Measurements from ENCODE around the gene MEA1. TPM values are rescaled to one million over a fixed set of nuclear protein-coding genes. Genes with fewer than 3 reads are reported as not detected.

Gene MEA1
- total RNA-seq, 5 donors from 2014 or later (not counting 1 experiment from before 2014, with no cell fraction given) = 20.5 to 38.7 (median 34.0) TPM

GRCh38 chr6:42978487-42978838 lies 35.3 kb downstream of the MEA1 start:
- DNase-seq (peak in 4 of 35 experiments; percentile 4 to 16 (median 11)), ATAC-seq (replicated peaks in 1 of 4) (no peak)
- Mint-ChIP-seq H3K27ac (peak overlapping the region; percentile 75 to 81), H3K4me1 (peaks cover 42 to 52% (median 48%) of the 10 kb centered on the region in 3 donors), H3K4me3 (peak overlapping the region; percentile 77 to 93 (median 85)), H3K9me3 (no peaks in the 10 kb centered on the region), H3K27me3 (no peaks in the 10 kb centered on the region), H3K36me3 (peaks cover 3% of the 10 kb centered on the region)
- CTCF ChIA-PET = interaction anchor here in 1 of 2 donors (0.5 to 1.1 kb wide), 5 partner anchors 10 to 42 kb away, joined by 3 to 5 read pairs (median 3); no protein-coding TSS in a partner anchor
- H3K36me3 ChIP-seq (ENCODE audit: control insufficient read depth in 2 of 2, extremely low read depth in 1 of 2, insufficient read depth in 1 of 2, low read length in 1 of 2) = peaks cover 0 to 11% of the 10 kb centered on the region in 2 donors
- POLR2A ChIA-PET = interaction anchor here (0.5 to 1.6 kb wide), 8 partner anchors 12 to 859 kb away, joined by 3 to 15 read pairs (median 10); partner anchors contain the start of genes BICRAL (in 1 of the 2), CNPY3 (in 1 of the 2), KLHDC3 (in 1 of the 2) and MEA1 (in 1 of the 2)
- peak overlapping the region; percentile 67 for H3K27ac ChIP-seq (ENCODE audit: low read length)
- H3K27me3 ChIP-seq (replicated peaks in 1 of 2; ENCODE audit: control insufficient read depth in 2 of 2, extremely low read depth in 1 of 2, insufficient read depth in 2 of 2, low read length in 1 of 2) = no peaks in the 10 kb centered on the region
- H3K9me3 ChIP-seq = no peaks in the 10 kb centered on the region
- peaks cover 20 to 42% of the 10 kb centered on the region in 2 experiments for H3K4me1 ChIP-seq (ENCODE audit: control insufficient read depth in 1 of 2, extremely low read depth in 1 of 2, insufficient read depth in 2 of 2, low read length in 2 of 2)
- H3K4me3 ChIP-seq (ENCODE audit: control insufficient read depth in 1 of 2, extremely low read depth in 1 of 2, low read length in 1 of 2) = peak overlapping the region; percentile 72 to 85
- WGBS (ENCODE audit: insufficient coverage) = under 1% methylated on average over 28 of the region's 28 CpGs

- Mint-ChIP-seq H3K27me3 (no peaks in the 10 kb centered on the region), H3K27ac (peak overlapping the region in 1 of 2 donors; percentile 72), H3K4me3 (no peak overlapping the region), H3K4me1 (peaks cover 30 to 43% (median 40%) of the 10 kb centered on the region in 3 donors), H3K9me3 (no peaks in the 10 kb centered on the region), H3K36me3 (peaks cover 7% of the 10 kb centered on the region)
- ChIA-PET POLR2A (interaction anchor here in 1 of 2 donors (0.8 to 1.3 kb wide), 2 partner anchors 10 to 14 kb away, joined by 3 read pairs; no protein-coding TSS in a partner anchor), CTCF (interaction anchor here (0.6 to 0.7 kb wide), 2 partner anchors 54 to 342 kb away, joined by 4 to 6 read pairs; no protein-coding TSS in a partner anchor)
- DNase-seq (no peak), ATAC-seq (replicated peaks in 1 of 4) (no peak)
- no CpG with 5 or more reads among the region's 5 CpGs for WGBS (ENCODE audit: insufficient coverage)
- Histone ChIP-seq H3K4me1 (ENCODE audit: control insufficient read depth in 1 of 2, extremely low read depth in 1 of 2, insufficient read depth in 2 of 2, low read length in 2 of 2) (peaks cover 17 to 36% of the 10 kb centered on the region in 2 experiments), H3K27me3 (replicated peaks in 1 of 2; ENCODE audit: control insufficient read depth in 2 of 2, extremely low read depth in 1 of 2, insufficient read depth in 2 of 2, low read length in 1 of 2) (no peaks in the 10 kb centered on the region), H3K36me3 (ENCODE audit: control insufficient read depth in 2 of 2, extremely low read depth in 1 of 2, insufficient read depth in 1 of 2, low read length in 1 of 2) (peaks cover 0 to 25% of the 10 kb centered on the region in 2 donors), H3K4me3 (ENCODE audit: control insufficient read depth in 1 of 2, extremely low read depth in 1 of 2, low read length in 1 of 2) (no peak overlapping the region), H3K27ac (ENCODE audit: low read length) (no peak overlapping the region), H3K9me3 (no peaks in the 10 kb centered on the region)
Measured at GRCh38 chr6:42974919-42975505, 38.7 kb downstream of the MEA1 start.

- H3K9me3 Mint-ChIP-seq = no peaks in the 10 kb centered on the region
- peaks cover 21 to 32% (median 29%) of the 10 kb centered on the region in 3 donors for H3K4me1 Mint-ChIP-seq
- Histone ChIP-seq H3K9me3 (no peaks in the 10 kb centered on the region), H3K27me3 (replicated peaks in 1 of 2; ENCODE audit: control insufficient read depth in 2 of 2, extremely low read depth in 1 of 2, insufficient read depth in 2 of 2, low read length in 1 of 2) (no peaks in the 10 kb centered on the region), H3K4me3 (ENCODE audit: control insufficient read depth in 1 of 2, extremely low read depth in 1 of 2, low read length in 1 of 2) (no peak overlapping the region), H3K4me1 (ENCODE audit: control insufficient read depth in 1 of 2, extremely low read depth in 1 of 2, insufficient read depth in 2 of 2, low read length in 2 of 2) (peaks cover 12 to 29% of the 10 kb centered on the region in 2 experiments), H3K36me3 (ENCODE audit: control insufficient read depth in 2 of 2, extremely low read depth in 1 of 2, insufficient read depth in 1 of 2, low read length in 1 of 2) (peaks cover 2 to 33% of the 10 kb centered on the region in 2 donors), H3K27ac (ENCODE audit: low read length) (no peak overlapping the region)
- ChIA-PET POLR2A (interaction anchor here in 1 of 2 donors (1.3 kb wide), 1 partner anchor 9 kb away, joined by 3 read pairs; no protein-coding TSS in a partner anchor), CTCF (interaction anchor here in 1 of 2 donors (0.6 to 1.3 kb wide), 2 partner anchors 40 to 822 kb away, joined by 3 to 5 read pairs; partner anchors contain the start of genes KLHDC3 and MEA1)
- 95% methylated on average over 3 of the region's 3 CpGs for WGBS (ENCODE audit: insufficient coverage)
- H3K36me3 Mint-ChIP-seq = peaks cover 10% of the 10 kb centered on the region
- peak overlapping the region in 1 of 2 donors; percentile 24 for H3K27ac Mint-ChIP-seq
- ATAC-seq (replicated peaks in 1 of 4) (no peak), DNase-seq (no peak)
- no peaks in the 10 kb centered on the region for H3K27me3 Mint-ChIP-seq
- no peak overlapping the region for H3K4me3 Mint-ChIP-seq
Measured at GRCh38 chr6:42973926-42974325, 39.8 kb downstream of the MEA1 start.

GRCh38 chr6:42971746-42972327 lies 41.9 kb downstream of the MEA1 start:
- WGBS (ENCODE audit: insufficient coverage) = 87% methylated on average over 3 of the region's 3 CpGs
- no peak overlapping the region for H3K4me3 ChIP-seq (ENCODE audit: control insufficient read depth in 1 of 2, extremely low read depth in 1 of 2, low read length in 1 of 2)
- no peak for DNase-seq
- ChIA-PET POLR2A (interaction anchor here in 1 of 2 donors (0.6 kb wide), 1 partner anchor 398 kb away, joined by 9 read pairs; the partner anchor contains the start of gene ZNF318), CTCF (no interaction called here)
- H3K27ac ChIP-seq (ENCODE audit: low read length) = no peak overlapping the region
- H3K36me3 Mint-ChIP-seq = peaks cover 11% of the 10 kb centered on the region
- H3K4me1 Mint-ChIP-seq = peaks cover 15 to 19% (median 17%) of the 10 kb centered on the region in 3 donors
- no peak overlapping the region for H3K4me3 Mint-ChIP-seq
- no peak overlapping the region for H3K27ac Mint-ChIP-seq
- no peaks in the 10 kb centered on the region for H3K9me3 ChIP-seq
- H3K27me3 ChIP-seq (replicated peaks in 1 of 2; ENCODE audit: control insufficient read depth in 2 of 2, extremely low read depth in 1 of 2, insufficient read depth in 2 of 2, low read length in 1 of 2) = no peaks in the 10 kb centered on the region
- no peaks in the 10 kb centered on the region for H3K9me3 Mint-ChIP-seq
- no peak for ATAC-seq (replicated peaks in 1 of 4)
- H3K4me1 ChIP-seq (ENCODE audit: control insufficient read depth in 1 of 2, extremely low read depth in 1 of 2, insufficient read depth in 2 of 2, low read length in 2 of 2) = peaks cover 4 to 12% of the 10 kb centered on the region in 2 experiments
- no peaks in the 10 kb centered on the region for H3K27me3 Mint-ChIP-seq
- peaks cover 2 to 49% of the 10 kb centered on the region in 2 donors for H3K36me3 ChIP-seq (ENCODE audit: control insufficient read depth in 2 of 2, extremely low read depth in 1 of 2, insufficient read depth in 1 of 2, low read length in 1 of 2)

- no peaks in the 10 kb centered on the region for H3K9me3 ChIP-seq
- WGBS (ENCODE audit: insufficient coverage) = no CpG with 5 or more reads among the region's 4 CpGs
- DNase-seq (no peak), ATAC-seq (replicated peaks in 1 of 4) (no peak)
- H3K36me3 Mint-ChIP-seq = peaks cover 14% of the 10 kb centered on the region
- no peak overlapping the region for H3K4me3 ChIP-seq (ENCODE audit: control insufficient read depth in 1 of 2, extremely low read depth in 1 of 2, low read length in 1 of 2)
- no peaks in the 10 kb centered on the region for H3K9me3 Mint-ChIP-seq
- H3K4me1 ChIP-seq (ENCODE audit: control insufficient read depth in 1 of 2, extremely low read depth in 1 of 2, insufficient read depth in 2 of 2, low read length in 2 of 2) = peaks cover 2 to 9% of the 10 kb centered on the region in 2 experiments
- H3K27me3 Mint-ChIP-seq = no peaks in the 10 kb centered on the region
- ChIA-PET POLR2A (interaction anchor here in 1 of 2 donors (1.0 kb wide), 1 partner anchor 13 kb away, joined by 3 read pairs; the partner anchor contains the start of gene PPP2R5D), CTCF (no interaction called here)
- H3K36me3 ChIP-seq (ENCODE audit: control insufficient read depth in 2 of 2, extremely low read depth in 1 of 2, insufficient read depth in 1 of 2, low read length in 1 of 2) = peaks cover 2 to 57% of the 10 kb centered on the region in 2 donors
- peaks cover 8 to 12% (median 11%) of the 10 kb centered on the region in 3 donors for H3K4me1 Mint-ChIP-seq
- no peak overlapping the region for H3K4me3 Mint-ChIP-seq
- no peaks in the 10 kb centered on the region for H3K27me3 ChIP-seq (replicated peaks in 1 of 2; ENCODE audit: control insufficient read depth in 2 of 2, extremely low read depth in 1 of 2, insufficient read depth in 2 of 2, low read length in 1 of 2)
- H3K27ac ChIP-seq (ENCODE audit: low read length) = no peak overlapping the region
- no peak overlapping the region for H3K27ac Mint-ChIP-seq
Measured at GRCh38 chr6:42970871-42971612, 42.7 kb downstream of the MEA1 start.

- no peaks in the 10 kb centered on the region for H3K27me3 ChIP-seq (replicated peaks in 1 of 2; ENCODE audit: control insufficient read depth in 2 of 2, extremely low read depth in 1 of 2, insufficient read depth in 2 of 2, low read length in 1 of 2)
- no peaks in the 10 kb centered on the region for H3K9me3 ChIP-seq
- CTCF ChIA-PET = no interaction called here
- peaks cover 3 to 63% of the 10 kb centered on the region in 2 donors for H3K36me3 ChIP-seq (ENCODE audit: control insufficient read depth in 2 of 2, extremely low read depth in 1 of 2, insufficient read depth in 1 of 2, low read length in 1 of 2)
- peaks cover 0 to 2% of the 10 kb centered on the region in 2 experiments for H3K4me1 ChIP-seq (ENCODE audit: control insufficient read depth in 1 of 2, extremely low read depth in 1 of 2, insufficient read depth in 2 of 2, low read length in 2 of 2)
- no peak for ATAC-seq (replicated peaks in 1 of 4)
- Mint-ChIP-seq H3K9me3 (no peaks in the 10 kb centered on the region), H3K4me3 (no peak overlapping the region), H3K36me3 (peaks cover 19% of the 10 kb centered on the region), H3K27ac (no peak overlapping the region), H3K27me3 (no peaks in the 10 kb centered on the region), H3K4me1 (peaks cover 0 to 7% (median 5%) of the 10 kb centered on the region in 3 donors)
- no peak overlapping the region for H3K27ac ChIP-seq (ENCODE audit: low read length)
- H3K4me3 ChIP-seq (ENCODE audit: control insufficient read depth in 1 of 2, extremely low read depth in 1 of 2, low read length in 1 of 2) = no peak overlapping the region
- DNase-seq = no peak
- WGBS (ENCODE audit: insufficient coverage) = no CpG with 5 or more reads among the region's 4 CpGs
- POLR2A ChIA-PET = no interaction called here
Measured at GRCh38 chr6:42969934-42970333, 43.8 kb downstream of the MEA1 start.

Measured in T-cell (primary cell).